ENCODE results near the gene SF1. TPM values are rescaled to one million over a fixed set of nuclear protein-coding genes. Genes with fewer than 3 reads are reported as not detected.

Gene SF1
- total RNA-seq, 1 experiment from 2014 or later = 285 TPM

DNA sequence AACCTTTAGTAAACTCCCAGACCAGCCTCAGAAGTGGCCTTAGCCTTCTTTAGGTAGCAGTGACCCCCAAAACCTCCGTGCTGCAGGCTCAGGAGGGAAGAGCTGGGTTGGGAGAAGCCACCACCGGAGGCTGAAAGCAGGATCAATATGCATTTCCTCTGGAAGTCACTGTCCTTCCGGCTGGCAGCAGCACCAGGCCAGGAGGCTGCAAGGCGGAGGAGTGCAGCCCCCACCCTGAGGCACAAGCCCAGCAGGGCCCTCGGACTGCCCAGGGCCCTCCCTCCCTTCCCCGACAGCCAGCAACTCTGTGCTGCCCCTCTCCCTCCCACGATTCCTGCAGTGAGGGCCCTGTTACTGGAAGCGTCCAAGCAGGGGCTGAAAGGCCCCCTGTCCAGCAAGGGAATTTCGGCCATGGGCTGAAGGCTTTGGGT is 52.1 kb downstream of the SF1 start:
- POLR2A ChIA-PET = interaction anchor here (0.6 kb wide), 1 partner anchor 90 kb away, joined by 3 read pairs; no protein-coding TSS in a partner anchor
- peak; percentile 31; the same call in 1 of the 2 replicates for TF ChIP-seq ETV6 (CRISPR knock-in tag; IDR thresholded peaks at IDR 0.05)
- TF ChIP-seq, protein P1, sequence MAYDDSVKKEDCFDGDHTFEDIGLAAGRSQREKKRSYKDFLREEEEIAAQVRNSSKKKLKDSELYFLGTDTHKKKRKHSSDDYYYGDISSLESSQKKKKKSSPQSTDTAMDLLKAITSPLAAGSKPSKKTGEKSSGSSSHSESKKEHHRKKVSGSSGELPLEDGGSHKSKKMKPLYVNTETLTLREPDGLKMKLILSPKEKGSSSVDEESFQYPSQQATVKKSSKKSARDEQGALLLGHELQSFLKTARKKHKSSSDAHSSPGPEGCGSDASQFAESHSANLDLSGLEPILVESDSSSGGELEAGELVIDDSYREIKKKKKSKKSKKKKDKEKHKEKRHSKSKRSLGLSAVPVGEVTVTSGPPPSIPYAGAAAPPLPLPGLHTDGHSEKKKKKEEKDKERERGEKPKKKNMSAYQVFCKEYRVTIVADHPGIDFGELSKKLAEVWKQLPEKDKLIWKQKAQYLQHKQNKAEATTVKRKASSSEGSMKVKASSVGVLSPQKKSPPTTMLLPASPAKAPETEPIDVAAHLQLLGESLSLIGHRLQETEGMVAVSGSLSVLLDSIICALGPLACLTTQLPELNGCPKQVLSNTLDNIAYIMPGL (CRISPR knock-in tag; IDR thresholded peaks at IDR 0.05) = no peak
- TF ChIP-seq, protein P2, sequence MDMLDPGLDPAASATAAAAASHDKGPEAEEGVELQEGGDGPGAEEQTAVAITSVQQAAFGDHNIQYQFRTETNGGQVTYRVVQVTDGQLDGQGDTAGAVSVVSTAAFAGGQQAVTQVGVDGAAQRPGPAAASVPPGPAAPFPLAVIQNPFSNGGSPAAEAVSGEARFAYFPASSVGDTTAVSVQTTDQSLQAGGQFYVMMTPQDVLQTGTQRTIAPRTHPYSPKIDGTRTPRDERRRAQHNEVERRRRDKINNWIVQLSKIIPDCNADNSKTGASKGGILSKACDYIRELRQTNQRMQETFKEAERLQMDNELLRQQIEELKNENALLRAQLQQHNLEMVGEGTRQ (CRISPR knock-in tag; IDR thresholded peaks at IDR 0.05) = no peak
- TF ChIP-seq, protein P3, sequence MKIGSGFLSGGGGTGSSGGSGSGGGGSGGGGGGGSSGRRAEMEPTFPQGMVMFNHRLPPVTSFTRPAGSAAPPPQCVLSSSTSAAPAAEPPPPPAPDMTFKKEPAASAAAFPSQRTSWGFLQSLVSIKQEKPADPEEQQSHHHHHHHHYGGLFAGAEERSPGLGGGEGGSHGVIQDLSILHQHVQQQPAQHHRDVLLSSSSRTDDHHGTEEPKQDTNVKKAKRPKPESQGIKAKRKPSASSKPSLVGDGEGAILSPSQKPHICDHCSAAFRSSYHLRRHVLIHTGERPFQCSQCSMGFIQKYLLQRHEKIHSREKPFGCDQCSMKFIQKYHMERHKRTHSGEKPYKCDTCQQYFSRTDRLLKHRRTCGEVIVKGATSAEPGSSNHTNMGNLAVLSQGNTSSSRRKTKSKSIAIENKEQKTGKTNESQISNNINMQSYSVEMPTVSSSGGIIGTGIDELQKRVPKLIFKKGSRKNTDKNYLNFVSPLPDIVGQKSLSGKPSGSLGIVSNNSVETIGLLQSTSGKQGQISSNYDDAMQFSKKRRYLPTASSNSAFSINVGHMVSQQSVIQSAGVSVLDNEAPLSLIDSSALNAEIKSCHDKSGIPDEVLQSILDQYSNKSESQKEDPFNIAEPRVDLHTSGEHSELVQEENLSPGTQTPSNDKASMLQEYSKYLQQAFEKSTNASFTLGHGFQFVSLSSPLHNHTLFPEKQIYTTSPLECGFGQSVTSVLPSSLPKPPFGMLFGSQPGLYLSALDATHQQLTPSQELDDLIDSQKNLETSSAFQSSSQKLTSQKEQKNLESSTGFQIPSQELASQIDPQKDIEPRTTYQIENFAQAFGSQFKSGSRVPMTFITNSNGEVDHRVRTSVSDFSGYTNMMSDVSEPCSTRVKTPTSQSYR (CRISPR knock-in tag; IDR thresholded peaks at IDR 0.05) = 0 out of 2 replicates have a peak, but pooled peaks have one; percentile 19
- Mint-ChIP-seq H3K4me1 (peaks cover 54% of the 10 kb centered on the region), H3K27me3 (ENCODE audit: low read depth) (peaks cover 31% of the 10 kb centered on the region), H3K4me3 (no peak overlapping the region), H3K9me3 (no peaks in the 10 kb centered on the region), H3K27ac (peak overlapping the region; percentile 48), H3K36me3 (peaks cover 10% of the 10 kb centered on the region; the same call in 1 of the 2 replicates)
- CTCF ChIA-PET = interaction anchor here (0.9 to 4.9 kb wide), 14 partner anchors 9 to 277 kb away, joined by 3 to 43 read pairs (median 4); partner anchors contain the start of gene RASGRP2
- ATAC-seq = 0 out of 2 replicates have a peak, but pooled peaks have one; percentile 1
- DNase-seq (ENCODE audit: low spot score) = no peak

DNA sequence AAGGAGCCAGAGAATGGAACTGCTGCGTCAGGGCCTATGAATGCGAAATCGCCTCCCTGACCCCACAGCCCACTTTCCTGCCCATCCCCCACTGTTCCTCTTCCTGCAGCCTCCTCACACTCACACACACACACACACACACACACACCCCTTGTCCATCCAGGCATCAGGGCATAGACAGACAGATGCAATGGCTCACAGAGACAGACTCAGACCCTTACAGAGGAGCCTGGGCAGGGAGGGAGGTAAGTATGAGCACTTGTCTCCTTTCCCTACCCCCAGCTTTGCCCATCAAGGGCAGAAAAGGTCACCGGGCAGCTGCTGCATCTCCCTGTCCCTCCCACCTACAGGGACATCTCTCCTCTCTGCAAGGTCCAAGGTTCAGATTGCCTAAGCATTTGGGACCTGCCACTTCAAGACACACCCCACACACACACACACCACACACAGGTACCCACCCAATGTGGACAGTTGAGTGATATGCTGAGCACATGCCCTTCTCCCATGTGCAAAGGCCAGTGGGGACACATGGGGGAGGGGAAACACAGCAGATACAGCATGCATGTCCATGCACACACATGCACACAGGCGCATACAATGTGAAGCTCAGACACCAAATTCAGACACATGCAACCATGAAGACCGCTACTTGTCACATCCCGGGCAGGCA is 53.3 kb downstream of the SF1 start:
- H3K27me3 Mint-ChIP-seq (ENCODE audit: low read depth) = peaks cover 35% of the 10 kb centered on the region
- peaks cover 10% of the 10 kb centered on the region; the same call in 1 of the 2 replicates for H3K36me3 Mint-ChIP-seq
- ATAC-seq = no peak
- no peak overlapping the region for H3K4me3 Mint-ChIP-seq
- H3K9me3 Mint-ChIP-seq = no peaks in the 10 kb centered on the region
- ChIA-PET POLR2A (no interaction called here), CTCF (interaction anchor here (0.6 to 4.9 kb wide), 12 partner anchors 11 to 371 kb away, joined by 3 to 43 read pairs (median 4); partner anchors contain the start of gene RASGRP2)
- no peak overlapping the region; the same call in 1 of the 2 replicates for H3K27ac Mint-ChIP-seq
- no peak for DNase-seq (ENCODE audit: low spot score)
- peaks cover 48% of the 10 kb centered on the region for H3K4me1 Mint-ChIP-seq
- no peak for TF ChIP-seq JUN (CRISPR knock-in tag; IDR thresholded peaks at IDR 0.05)
- TF ChIP-seq, protein P4, sequence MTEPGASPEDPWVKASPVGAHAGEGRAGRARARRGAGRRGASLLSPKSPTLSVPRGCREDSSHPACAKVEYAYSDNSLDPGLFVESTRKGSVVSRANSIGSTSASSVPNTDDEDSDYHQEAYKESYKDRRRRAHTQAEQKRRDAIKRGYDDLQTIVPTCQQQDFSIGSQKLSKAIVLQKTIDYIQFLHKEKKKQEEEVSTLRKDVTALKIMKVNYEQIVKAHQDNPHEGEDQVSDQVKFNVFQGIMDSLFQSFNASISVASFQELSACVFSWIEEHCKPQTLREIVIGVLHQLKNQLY (CRISPR knock-in tag; IDR thresholded peaks at IDR 0.05) = no peak
- no peak for TF ChIP-seq CREM (CRISPR knock-in tag; IDR thresholded peaks at IDR 0.05)
- TF ChIP-seq ATF1 (CRISPR knock-in tag; IDR thresholded peaks at IDR 0.05) = no peak
- TF ChIP-seq HMGA2 (CRISPR knock-in tag; IDR thresholded peaks at IDR 0.05) = no peak
- no peak for TF ChIP-seq JAZF1 (CRISPR knock-in tag; IDR thresholded peaks at IDR 0.05)
- TF ChIP-seq, protein P5, sequence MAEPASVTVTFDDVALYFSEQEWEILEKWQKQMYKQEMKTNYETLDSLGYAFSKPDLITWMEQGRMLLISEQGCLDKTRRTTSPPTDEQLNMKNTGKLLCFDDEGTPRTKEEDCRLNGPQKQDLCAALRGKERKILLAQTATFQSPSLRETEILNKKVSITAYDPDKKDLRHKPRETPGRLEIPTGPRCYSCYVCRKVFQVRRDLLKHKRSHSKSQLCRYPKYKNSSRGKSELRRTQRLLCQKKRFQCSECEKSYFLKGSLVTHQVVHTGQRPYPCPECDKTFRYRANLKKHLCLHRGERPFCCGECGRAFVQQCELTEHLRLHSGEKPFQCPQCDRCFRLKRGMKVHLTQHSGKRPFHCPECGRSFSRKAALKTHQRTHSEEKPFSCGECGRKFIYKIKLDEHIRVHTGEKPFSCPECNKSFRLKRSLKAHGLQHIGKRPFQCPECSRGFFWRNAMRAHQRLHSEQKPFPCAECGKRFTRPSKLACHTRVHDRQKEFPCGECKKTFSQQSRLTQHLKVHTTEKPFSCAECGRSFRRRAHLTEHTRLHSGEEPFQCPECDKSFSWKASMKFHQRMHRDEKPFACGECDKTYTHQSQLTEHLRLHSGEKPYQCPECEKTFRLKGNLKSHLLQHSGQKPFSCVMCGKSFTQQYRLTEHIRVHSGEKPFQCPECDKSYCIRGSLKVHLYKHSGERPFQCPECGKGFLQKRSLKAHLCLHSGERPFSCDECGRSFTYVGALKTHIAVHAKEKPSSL (CRISPR knock-in tag; conservative IDR thresholded peaks at IDR 0.05) = no peak
- TF ChIP-seq, protein P6, sequence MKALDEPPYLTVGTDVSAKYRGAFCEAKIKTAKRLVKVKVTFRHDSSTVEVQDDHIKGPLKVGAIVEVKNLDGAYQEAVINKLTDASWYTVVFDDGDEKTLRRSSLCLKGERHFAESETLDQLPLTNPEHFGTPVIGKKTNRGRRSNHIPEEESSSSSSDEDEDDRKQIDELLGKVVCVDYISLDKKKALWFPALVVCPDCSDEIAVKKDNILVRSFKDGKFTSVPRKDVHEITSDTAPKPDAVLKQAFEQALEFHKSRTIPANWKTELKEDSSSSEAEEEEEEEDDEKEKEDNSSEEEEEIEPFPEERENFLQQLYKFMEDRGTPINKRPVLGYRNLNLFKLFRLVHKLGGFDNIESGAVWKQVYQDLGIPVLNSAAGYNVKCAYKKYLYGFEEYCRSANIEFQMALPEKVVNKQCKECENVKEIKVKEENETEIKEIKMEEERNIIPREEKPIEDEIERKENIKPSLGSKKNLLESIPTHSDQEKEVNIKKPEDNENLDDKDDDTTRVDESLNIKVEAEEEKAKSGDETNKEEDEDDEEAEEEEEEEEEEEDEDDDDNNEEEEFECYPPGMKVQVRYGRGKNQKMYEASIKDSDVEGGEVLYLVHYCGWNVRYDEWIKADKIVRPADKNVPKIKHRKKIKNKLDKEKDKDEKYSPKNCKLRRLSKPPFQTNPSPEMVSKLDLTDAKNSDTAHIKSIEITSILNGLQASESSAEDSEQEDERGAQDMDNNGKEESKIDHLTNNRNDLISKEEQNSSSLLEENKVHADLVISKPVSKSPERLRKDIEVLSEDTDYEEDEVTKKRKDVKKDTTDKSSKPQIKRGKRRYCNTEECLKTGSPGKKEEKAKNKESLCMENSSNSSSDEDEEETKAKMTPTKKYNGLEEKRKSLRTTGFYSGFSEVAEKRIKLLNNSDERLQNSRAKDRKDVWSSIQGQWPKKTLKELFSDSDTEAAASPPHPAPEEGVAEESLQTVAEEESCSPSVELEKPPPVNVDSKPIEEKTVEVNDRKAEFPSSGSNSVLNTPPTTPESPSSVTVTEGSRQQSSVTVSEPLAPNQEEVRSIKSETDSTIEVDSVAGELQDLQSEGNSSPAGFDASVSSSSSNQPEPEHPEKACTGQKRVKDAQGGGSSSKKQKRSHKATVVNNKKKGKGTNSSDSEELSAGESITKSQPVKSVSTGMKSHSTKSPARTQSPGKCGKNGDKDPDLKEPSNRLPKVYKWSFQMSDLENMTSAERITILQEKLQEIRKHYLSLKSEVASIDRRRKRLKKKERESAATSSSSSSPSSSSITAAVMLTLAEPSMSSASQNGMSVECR (CRISPR knock-in tag; IDR thresholded peaks at IDR 0.05; ENCODE audit: borderline replicate concordance) = no peak
- TF ChIP-seq CBFB (CRISPR knock-in tag; IDR thresholded peaks at IDR 0.05; ENCODE audit: low read depth) = no peak
- TF ChIP-seq OVOL2 (CRISPR knock-in tag; IDR thresholded peaks at IDR 0.05; ENCODE audit: borderline replicate concordance) = no peak
- no peak for TF ChIP-seq ETV6 (CRISPR knock-in tag; IDR thresholded peaks at IDR 0.05)
- no peak for TF ChIP-seq PRRX2 (CRISPR knock-in tag; IDR thresholded peaks at IDR 0.05)
- TF ChIP-seq, protein P7, sequence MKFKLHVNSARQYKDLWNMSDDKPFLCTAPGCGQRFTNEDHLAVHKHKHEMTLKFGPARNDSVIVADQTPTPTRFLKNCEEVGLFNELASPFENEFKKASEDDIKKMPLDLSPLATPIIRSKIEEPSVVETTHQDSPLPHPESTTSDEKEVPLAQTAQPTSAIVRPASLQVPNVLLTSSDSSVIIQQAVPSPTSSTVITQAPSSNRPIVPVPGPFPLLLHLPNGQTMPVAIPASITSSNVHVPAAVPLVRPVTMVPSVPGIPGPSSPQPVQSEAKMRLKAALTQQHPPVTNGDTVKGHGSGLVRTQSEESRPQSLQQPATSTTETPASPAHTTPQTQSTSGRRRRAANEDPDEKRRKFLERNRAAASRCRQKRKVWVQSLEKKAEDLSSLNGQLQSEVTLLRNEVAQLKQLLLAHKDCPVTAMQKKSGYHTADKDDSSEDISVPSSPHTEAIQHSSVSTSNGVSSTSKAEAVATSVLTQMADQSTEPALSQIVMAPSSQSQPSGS (CRISPR knock-in tag; IDR thresholded peaks at IDR 0.05; ENCODE audit: borderline replicate concordance, low read depth) = no peak
